WTC11 (cell line): ENCODE results near the gene PHACTR2. TPM values are rescaled to one million over a fixed set of nuclear protein-coding genes. Genes with fewer than 3 reads are reported as not detected.

Source experiments
- ATAC-seq: fragments of 200-7000 bp; cut with Tn5 transposase; 2 replicates; pipeline ENCODE4 v1.10.0; 2021; ENCODE audit warnings: mild to moderate bottlenecking, moderate library complexity
- CTCF ChIA-PET: fragments of 300-600 bp; sonication (Branson Sonifier 250); formaldehyde crosslinking; loops from one replicate; lab custom pipeline; 2021; ENCODE audit warnings: antibody characterized with exemption; lab: Charles Lee
- POLR2A ChIA-PET: fragments of 350-600 bp; sonication (Branson Sonifier 250); formaldehyde crosslinking; loops from one replicate; lab custom pipeline; 2021; ENCODE audit warnings: antibody characterized with exemption; lab: Charles Lee
- DNase-seq: peaks from one replicate; pipeline ENCODE4 v3.0.0; 2021; ENCODE audit warnings: low spot score
- H3K27ac Mint-ChIP-seq: 2 replicates; pipeline ENCODE4 v1.8.0; 2021; ENCODE audit warnings: mixed read lengths
- H3K27me3 Mint-ChIP-seq: 2 replicates; pipeline ENCODE4 v1.8.0; 2021; ENCODE audit warnings: low read depth, mild to moderate bottlenecking, moderate library complexity, mixed read lengths
- H3K36me3 Mint-ChIP-seq: 2 replicates; pipeline ENCODE4 v1.8.0; 2021; ENCODE audit warnings: mixed read lengths
- H3K4me1 Mint-ChIP-seq: 2 replicates; pipeline ENCODE4 v1.8.0; 2022; ENCODE audit warnings: mixed read lengths
- H3K4me3 Mint-ChIP-seq: 2 replicates; pipeline ENCODE4 v1.8.0; 2021; ENCODE audit warnings: mild to moderate bottlenecking, moderate library complexity, mixed read lengths
- H3K9me3 Mint-ChIP-seq: 2 replicates; pipeline ENCODE4 v1.8.0; 2021; ENCODE audit warnings: mixed read lengths
- ARID4B ChIP-seq: sonication (generic); formaldehyde crosslinking; IDR thresholded peaks from 2 replicates; pipeline ENCODE4 v1.8.0; 2023; ENCODE audit warnings: missing genetic modification reagents, mild to moderate bottlenecking, borderline replicate concordance
- ATF3 ChIP-seq: sonication (generic); formaldehyde crosslinking; conservative IDR thresholded peaks from 2 replicates; pipeline ENCODE4 v1.8.1; 2022; ENCODE audit warnings: mild to moderate bottlenecking, missing genetic modification reagents
- ATF6 ChIP-seq: sonication (generic); formaldehyde crosslinking; IDR thresholded peaks from 2 replicates; pipeline ENCODE4 v1.8.1; 2023; ENCODE audit warnings: mild to moderate bottlenecking, missing genetic modification reagents
- CDX4 ChIP-seq: fragments of 250-450 bp; sonication (Bioruptor Pico); IDR thresholded peaks from 2 replicates; pipeline ENCODE4 v1.9.0; 2021; ENCODE audit warnings: moderate library complexity, mild to moderate bottlenecking, inconsistent platforms, borderline replicate concordance
- CREB1 ChIP-seq: sonication (generic); formaldehyde crosslinking; IDR thresholded peaks from 2 replicates; pipeline ENCODE4 v1.8.0; 2023; ENCODE audit warnings: mild to moderate bottlenecking, missing genetic modification reagents
- E2F5 ChIP-seq: sonication (generic); formaldehyde crosslinking; IDR thresholded peaks from 2 replicates; pipeline ENCODE4 v1.8.1; 2022; ENCODE audit warnings: mild to moderate bottlenecking, moderate library complexity, missing genetic modification reagents
- EMX1 ChIP-seq: fragments of 250-450 bp; sonication (Bioruptor Pico); IDR thresholded peaks from 2 replicates; pipeline ENCODE4 v1.8.0; 2021; ENCODE audit warnings: mild to moderate bottlenecking
- FOXK1 ChIP-seq: sonication (generic); formaldehyde crosslinking; IDR thresholded peaks from 2 replicates; pipeline ENCODE4 v1.8.0; 2022; ENCODE audit warnings: mild to moderate bottlenecking, moderate library complexity, missing genetic modification reagents
- GABPB1 ChIP-seq: sonication (generic); formaldehyde crosslinking; IDR thresholded peaks from 2 replicates; pipeline ENCODE4 v1.8.1; 2023; ENCODE audit warnings: mild to moderate bottlenecking, missing genetic modification reagents
- IRF2 ChIP-seq: sonication (generic); formaldehyde crosslinking; IDR thresholded peaks from 2 replicates; pipeline ENCODE4 v1.8.0; 2022; ENCODE audit warnings: low read depth, missing genetic modification reagents, borderline replicate concordance
- MYBL2 ChIP-seq: sonication (generic); formaldehyde crosslinking; IDR thresholded peaks from 2 replicates; pipeline ENCODE4 v1.8.1; 2023; ENCODE audit warnings: mild to moderate bottlenecking, moderate library complexity, missing genetic modification reagents
- NFE2L1 ChIP-seq: sonication (generic); formaldehyde crosslinking; IDR thresholded peaks from 2 replicates; pipeline ENCODE4 v1.8.1; 2023; ENCODE audit warnings: missing genetic modification reagents
- SMAD3 ChIP-seq: sonication (generic); formaldehyde crosslinking; IDR thresholded peaks from 2 replicates; pipeline ENCODE4 v1.8.0; 2022; ENCODE audit warnings: missing genetic modification reagents, mild to moderate bottlenecking, borderline replicate concordance
- TCF7 ChIP-seq: sonication (generic); formaldehyde crosslinking; IDR thresholded peaks from 2 replicates; pipeline ENCODE4 v1.8.0; 2022; ENCODE audit warnings: mild to moderate bottlenecking, low read depth, missing genetic modification reagents, moderate library complexity
- TP53 ChIP-seq: sonication (generic); formaldehyde crosslinking; IDR thresholded peaks from 2 replicates; pipeline ENCODE4 v1.8.1; 2023; ENCODE audit warnings: mild to moderate bottlenecking, missing genetic modification reagents
- ZBTB21 ChIP-seq: sonication (generic); formaldehyde crosslinking; IDR thresholded peaks from 2 replicates; pipeline ENCODE4 v1.8.1; 2023; ENCODE audit warnings: mild to moderate bottlenecking, missing genetic modification reagents, borderline replicate concordance
- ZNF219 ChIP-seq: sonication (generic); formaldehyde crosslinking; IDR thresholded peaks from 2 replicates; pipeline ENCODE4 v1.8.0; 2023; ENCODE audit warnings: missing genetic modification reagents, mild to moderate bottlenecking, borderline replicate concordance
- ZNF396 ChIP-seq: fragments of 250-450 bp; sonication (Bioruptor Pico); IDR thresholded peaks from 2 replicates; pipeline ENCODE4 v1.8.0; 2021; ENCODE audit warnings: mild to moderate bottlenecking, moderate library complexity, borderline replicate concordance
- ZNF423 ChIP-seq: fragments of 250-450 bp; sonication (Bioruptor Pico); IDR thresholded peaks from 2 replicates; pipeline ENCODE4 v2.1.2; 2022; ENCODE audit warnings: mild to moderate bottlenecking, moderate library complexity
- ZNF671 ChIP-seq: fragments of 250-450 bp; sonication (Bioruptor Pico); IDR thresholded peaks from 2 replicates; pipeline ENCODE4 v1.8.0; 2021; ENCODE audit warnings: mild to moderate bottlenecking
- ZSCAN18 ChIP-seq: fragments of 250-450 bp; sonication (Bioruptor Pico); IDR thresholded peaks from 2 replicates; pipeline ENCODE4 v2.1.2; 2022; ENCODE audit warnings: mild to moderate bottlenecking, moderate library complexity
- total RNA-seq: library from RNA; stranded (reverse); gene quantifications from 3 replicates; pipeline ENCODE4 v1.2.3, GENCODE V29; 2021

Gene PHACTR2
- total RNA-seq, 1 experiment from 2014 or later = 90.5 TPM

GRCh38 chr6:143694560-143694959 is 16.8 kb downstream of the PHACTR2 start (continued):
- TF ChIP-seq ATF6 (CRISPR knock-in tag) (no peak), TCF7 (CRISPR knock-in tag) (no peak), CDX4 (CRISPR knock-in tag) (no peak)

GRCh38 chr6:143695130-143695968 is 17.6 kb downstream of the PHACTR2 start:
- TF ChIP-seq MYBL2 (CRISPR knock-in tag) (no peak), ZNF396 (CRISPR knock-in tag) (no peak), ZSCAN18 (CRISPR knock-in tag) (no peak), FOXK1 (CRISPR knock-in tag) (no peak), ZNF671 (no peak), ARID4B (no peak), IRF2 (CRISPR knock-in tag) (no peak), NFE2L1 (CRISPR knock-in tag) (no peak), ZBTB21 (CRISPR knock-in tag) (no peak)
- H3K4me1 Mint-ChIP-seq = peaks cover 86% of the 10 kb centered on the region
- ATAC-seq = no peak
- H3K27ac Mint-ChIP-seq = peak overlapping the region; percentile 37; the same call in 1 of the 2 replicates
- no peak for DNase-seq
- H3K9me3 Mint-ChIP-seq = peaks cover 5% of the 10 kb centered on the region
- H3K36me3 Mint-ChIP-seq = peaks cover 7% of the 10 kb centered on the region
- no peak overlapping the region for H3K4me3 Mint-ChIP-seq
- POLR2A ChIA-PET = no interaction called here
- CTCF ChIA-PET = no interaction called here
- H3K27me3 Mint-ChIP-seq = no peaks in the 10 kb centered on the region

GRCh38 chr6:143695969-143696663 is 18.4 kb downstream of the PHACTR2 start:
- no peak for ATAC-seq
- DNase-seq = no peak
- CTCF ChIA-PET = no interaction called here
- H3K4me3 Mint-ChIP-seq = no peak overlapping the region
- H3K36me3 Mint-ChIP-seq = peaks cover 7% of the 10 kb centered on the region
- POLR2A ChIA-PET = no interaction called here
- peaks cover 5% of the 10 kb centered on the region for H3K9me3 Mint-ChIP-seq
- H3K4me1 Mint-ChIP-seq = peaks cover 85% of the 10 kb centered on the region
- no peaks in the 10 kb centered on the region for H3K27me3 Mint-ChIP-seq
- peak overlapping the region; percentile 73 for H3K27ac Mint-ChIP-seq
- TF ChIP-seq GABPB1 (CRISPR knock-in tag) = no peak
- no peak for TF ChIP-seq ZBTB21 (CRISPR knock-in tag)
- TF ChIP-seq ZSCAN18 (CRISPR knock-in tag) = no peak
- TF ChIP-seq CREB1 = no peak
- TF ChIP-seq ZNF423 = no peak
- TF ChIP-seq SMAD3 (CRISPR knock-in tag) = no peak
- TF ChIP-seq ATF3 (CRISPR knock-in tag) = no peak
- TF ChIP-seq EMX1 = no peak
- TF ChIP-seq ZNF219 (CRISPR knock-in tag) = no peak
- TF ChIP-seq E2F5 (CRISPR knock-in tag) = no peak
- no peak for TF ChIP-seq TP53 (CRISPR knock-in tag)
